Measurements from ENCODE around the gene UNC13B. TPM values are rescaled to one million over a fixed set of nuclear protein-coding genes. Genes with fewer than 3 reads are reported as not detected.

Gene UNC13B
- total and polyA plus RNA-seq, 2 donors (not counting 1 experiment from before 2014, with no cell fraction given): 0.19 to 0.25 TPM

DNA sequence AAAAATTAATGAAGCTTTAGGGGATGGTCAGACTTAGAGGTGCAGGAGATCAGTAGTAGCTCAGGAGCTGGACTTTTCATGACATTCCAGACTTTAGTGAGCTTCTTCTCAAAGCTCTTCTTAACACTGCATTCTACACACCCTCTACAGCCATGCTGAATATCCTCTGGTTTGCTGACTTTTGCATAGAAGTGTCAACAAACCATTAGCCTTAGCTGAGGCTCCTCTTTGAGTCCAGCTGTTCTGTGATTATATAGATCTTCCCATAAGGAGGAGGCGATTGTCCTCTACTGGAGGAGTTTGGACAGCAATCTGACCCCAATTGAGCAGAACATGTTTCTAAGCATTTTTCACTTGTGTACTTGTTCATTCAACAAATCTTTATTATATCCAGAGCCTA, 253.1 kb downstream of the UNC13B start:
- Histone ChIP-seq H3K27me3 (replicated peaks in 1 of 4; ENCODE audit: control extremely low read depth in 1 of 4, control insufficient read depth in 3 of 4, insufficient read depth in 4 of 4, low read length in 3 of 4) (peaks cover 0 to 14% (median 6%) of the 10 kb centered on the region in 4 experiments), H4K20me1 (ENCODE audit: control insufficient read depth, insufficient read depth, low read length, poor library complexity, severe bottlenecking) (no peaks in the 10 kb centered on the region), H3K9me3 (ENCODE audit: control extremely low read depth in 1 of 3, control insufficient read depth in 2 of 3, insufficient read depth in 1 of 3, low read length in 2 of 3) (peaks cover 0 to 8% (median 0%) of the 10 kb centered on the region in 3 donors), H3K4me2 (replicated peaks; ENCODE audit: low read depth, low read length, poor library complexity, severe bottlenecking) (no peak overlapping the region), H3K27ac (ENCODE audit: low read length in 2 of 2) (no peak overlapping the region), H3K4me3 (ENCODE audit: control extremely low read depth in 1 of 5, extremely low read depth in 1 of 5, insufficient read depth in 1 of 5, low read depth in 2 of 5, low read length in 4 of 5) (no peak overlapping the region), H3K79me2 (ENCODE audit: control insufficient read depth, insufficient read depth, low read length) (no peaks in the 10 kb centered on the region), H3K9ac (ENCODE audit: low read length) (no peak overlapping the region), H3K4me1 (ENCODE audit: control insufficient read depth in 2 of 2, insufficient read depth in 2 of 2, low read length in 2 of 2) (no peaks in the 10 kb centered on the region), H3K36me3 (replicated peaks in 1 of 2; ENCODE audit: control extremely low read depth in 1 of 2, control insufficient read depth in 1 of 2, extremely low read depth in 1 of 2, insufficient read depth in 2 of 2, low read length in 1 of 2) (no peaks in the 10 kb centered on the region), H2AFZ (ENCODE audit: insufficient read depth, low read depth, low read length, poor library complexity, severe bottlenecking) (no peak overlapping the region)
- Mint-ChIP-seq H3K4me3 (no peak overlapping the region), H3K27me3 (peaks cover 49% of the 10 kb centered on the region), H3K9me3 (ENCODE audit: insufficient read depth) (no peaks in the 10 kb centered on the region), H3K4me1 (no peaks in the 10 kb centered on the region), H3K27ac (no peak overlapping the region)
- no peak for TF ChIP-seq EZH2 (IDR thresholded peaks at IDR 0.05; ENCODE audit: borderline replicate concordance, insufficient read depth, low read depth, low read length, poor library complexity, severe bottlenecking)
- no peak for TF ChIP-seq CTCF (IDR thresholded peaks at IDR 0.05)
- no peak for ATAC-seq (ENCODE audit: low read depth)
- WGBS (ENCODE audit: insufficient coverage): no CpG with 5 or more reads among the region's 1 CpG
- intact Hi-C loops (cut with micrococcal nuclease): no loop called here
- ChIA-PET POLR2A (no interaction called here), CTCF (no interaction called here)
- DNase-seq: no peak

GRCh38 chr9:35415402-35416097, 253.7 kb downstream of the UNC13B start:
- no peaks in the 10 kb centered on the region for H3K4me1 Mint-ChIP-seq
- DNase-seq: no peak
- POLR2A ChIA-PET: no interaction called here
- CTCF ChIA-PET: no interaction called here
- Histone ChIP-seq H3K27me3 (replicated peaks in 1 of 4; ENCODE audit: control extremely low read depth in 1 of 4, control insufficient read depth in 3 of 4, insufficient read depth in 4 of 4, low read length in 3 of 4) (peaks cover 0 to 14% (median 6%) of the 10 kb centered on the region in 4 experiments), H3K36me3 (replicated peaks in 1 of 2; ENCODE audit: control extremely low read depth in 1 of 2, control insufficient read depth in 1 of 2, extremely low read depth in 1 of 2, insufficient read depth in 2 of 2, low read length in 1 of 2) (no peaks in the 10 kb centered on the region), H4K20me1 (ENCODE audit: control insufficient read depth, insufficient read depth, low read length, poor library complexity, severe bottlenecking) (no peaks in the 10 kb centered on the region), H2AFZ (ENCODE audit: insufficient read depth, low read depth, low read length, poor library complexity, severe bottlenecking) (no peak overlapping the region), H3K4me3 (ENCODE audit: control extremely low read depth in 1 of 5, extremely low read depth in 1 of 5, insufficient read depth in 1 of 5, low read depth in 2 of 5, low read length in 4 of 5) (no peak overlapping the region), H3K9ac (ENCODE audit: low read length) (no peak overlapping the region), H3K4me1 (ENCODE audit: control insufficient read depth in 2 of 2, insufficient read depth in 2 of 2, low read length in 2 of 2) (no peaks in the 10 kb centered on the region), H3K9me3 (ENCODE audit: control extremely low read depth in 1 of 3, control insufficient read depth in 2 of 3, insufficient read depth in 1 of 3, low read length in 2 of 3) (peaks cover 0 to 8% (median 0%) of the 10 kb centered on the region in 3 donors), H3K27ac (ENCODE audit: low read length in 2 of 2) (no peak overlapping the region), H3K79me2 (ENCODE audit: control insufficient read depth, insufficient read depth, low read length) (no peaks in the 10 kb centered on the region), H3K4me2 (replicated peaks; ENCODE audit: low read depth, low read length, poor library complexity, severe bottlenecking) (no peak overlapping the region)
- TF ChIP-seq CTCF (IDR thresholded peaks at IDR 0.05) (no peak), EZH2 (IDR thresholded peaks at IDR 0.05; ENCODE audit: borderline replicate concordance, insufficient read depth, low read depth, low read length, poor library complexity, severe bottlenecking) (no peak)
- intact Hi-C loops (cut with micrococcal nuclease): no loop called here
- H3K9me3 Mint-ChIP-seq (ENCODE audit: insufficient read depth): no peaks in the 10 kb centered on the region
- no peak overlapping the region for H3K4me3 Mint-ChIP-seq
- ATAC-seq (ENCODE audit: low read depth): no peak
- WGBS (ENCODE audit: insufficient coverage): 84% methylated on average over 6 of the region's 6 CpGs
- no peak overlapping the region for H3K27ac Mint-ChIP-seq
- H3K27me3 Mint-ChIP-seq: peaks cover 49% of the 10 kb centered on the region

Measured in B cell (primary cell).